T1000 (cell line): ENCODE measurements around the gene KCNH6.
A peak's percentile ranks its signal among the peaks of the same experiment; 100 is the strongest.

Experiments
- DNase-seq: peaks from one replicate; lab custom pipeline; 2025; ENCODE audit warnings: mixed read lengths; lab: John Stamatoyannopoulos, UW

The KCNH6 gene

GRCh38 chr17:63534816-63535455 is 11.8 kb downstream of the KCNH6 start:
- DNase-seq: no peak

GRCh38 chr17:63535640-63536039 is 12.5 kb downstream of the KCNH6 start:
- no peak for DNase-seq

GRCh38 chr17:63537001-63537400 is 13.8 kb downstream of the KCNH6 start:
- peak; percentile 66 for DNase-seq

DNA sequence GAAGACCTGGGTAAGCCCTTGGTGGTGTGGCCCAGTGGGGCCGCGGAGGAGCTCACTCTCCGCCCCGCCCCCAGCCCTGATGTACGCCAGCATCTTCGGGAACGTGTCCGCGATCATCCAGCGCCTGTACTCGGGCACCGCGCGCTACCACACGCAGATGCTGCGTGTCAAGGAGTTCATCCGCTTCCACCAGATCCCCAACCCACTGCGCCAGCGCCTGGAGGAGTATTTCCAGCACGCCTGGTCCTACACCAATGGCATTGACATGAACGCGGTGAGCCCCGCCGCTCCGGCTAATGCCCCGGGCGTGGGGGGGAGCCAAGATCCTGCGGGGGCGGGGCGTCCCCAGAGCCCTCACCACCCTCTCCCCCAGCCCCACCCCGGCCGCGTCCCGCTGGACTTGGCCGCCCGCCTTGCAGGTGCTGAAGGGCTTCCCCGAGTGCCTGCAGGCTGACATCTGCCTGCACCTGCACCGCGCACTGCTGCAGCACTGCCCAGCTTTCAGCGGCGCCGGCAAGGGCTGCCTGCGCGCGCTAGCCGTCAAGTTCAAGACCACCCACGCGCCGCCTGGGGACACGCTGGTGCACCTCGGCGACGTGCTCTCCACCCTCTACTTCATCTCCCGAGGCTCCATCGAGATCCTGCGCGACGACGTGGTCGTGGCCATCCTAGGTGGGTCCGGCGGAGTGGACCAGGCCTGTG is 15.0 kb downstream of the KCNH6 start:
- DNase-seq: no peak

- DNase-seq: no peak
These were observed 15.8 kb downstream of the KCNH6 start for GRCh38 chr17:63538693-63539595.

GRCh38 chr17:63540590-63540989 is 17.4 kb downstream of the KCNH6 start:
- no peak for DNase-seq

DNA sequence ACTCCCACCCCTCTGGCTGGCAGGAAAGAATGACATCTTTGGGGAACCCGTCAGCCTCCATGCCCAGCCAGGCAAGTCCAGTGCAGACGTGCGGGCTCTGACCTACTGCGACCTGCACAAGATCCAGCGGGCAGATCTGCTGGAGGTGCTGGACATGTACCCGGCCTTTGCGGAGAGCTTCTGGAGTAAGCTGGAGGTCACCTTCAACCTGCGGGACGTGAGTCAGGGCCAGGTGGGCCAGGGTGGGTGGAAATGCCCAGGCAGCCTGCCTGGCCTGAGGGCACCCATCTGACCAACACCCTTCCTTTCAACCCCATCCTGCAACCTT is 19.0 kb downstream of the KCNH6 start:
- no peak for DNase-seq

DNA sequence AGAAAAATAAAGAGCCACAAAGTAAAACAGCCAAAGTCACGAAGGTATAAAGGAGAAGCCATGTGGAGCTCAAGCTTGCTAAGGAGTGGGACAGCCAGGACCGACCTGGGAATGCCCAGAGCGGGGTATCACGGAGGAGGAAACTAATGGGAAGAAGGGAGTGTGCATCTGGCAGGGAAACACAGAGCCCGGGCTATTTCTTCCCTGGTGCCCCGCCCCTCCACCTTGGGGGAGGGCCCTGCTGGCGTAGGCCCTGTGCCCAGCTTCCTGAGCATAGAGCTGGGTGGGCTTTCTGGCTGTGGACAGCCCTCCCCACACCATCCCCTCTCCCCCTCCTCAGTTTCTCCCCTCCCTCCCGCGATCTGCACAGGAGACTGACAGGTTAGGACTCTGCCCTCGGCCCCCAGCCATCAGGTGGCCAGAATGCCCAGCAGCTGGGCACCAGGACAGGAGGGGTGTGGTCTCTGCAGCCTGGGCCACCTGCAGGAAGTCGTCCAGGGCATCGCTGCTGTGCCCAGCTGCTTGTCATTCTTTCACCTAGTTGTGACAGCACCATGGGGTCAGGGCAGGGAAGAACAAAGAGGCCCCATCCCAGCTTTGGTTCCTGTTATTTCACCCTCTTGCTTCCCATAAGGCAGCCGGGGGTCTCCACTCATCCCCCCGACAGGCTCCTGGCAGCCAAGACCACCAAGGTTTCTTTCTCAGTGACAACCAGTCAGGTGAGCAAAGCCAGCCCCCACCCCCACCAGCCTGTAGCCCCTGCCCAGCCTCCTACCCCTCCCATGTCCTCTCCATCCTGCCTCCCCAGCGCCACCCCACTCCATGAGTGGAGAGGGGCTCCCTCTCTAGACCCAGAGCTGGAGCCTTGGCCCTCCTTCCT is 20.0 kb downstream of the KCNH6 start:
- DNase-seq: no peak

GRCh38 chr17:63543822-63544420 is 20.8 kb downstream of the KCNH6 start:
- DNase-seq: no peak

GRCh38 chr17:63544467-63545301 is 21.5 kb downstream of the KCNH6 start:
- DNase-seq: no peak

- DNase-seq: no peak
These were observed 23.3 kb downstream of the KCNH6 start for GRCh38 chr17:63546308-63547082.

DNA sequence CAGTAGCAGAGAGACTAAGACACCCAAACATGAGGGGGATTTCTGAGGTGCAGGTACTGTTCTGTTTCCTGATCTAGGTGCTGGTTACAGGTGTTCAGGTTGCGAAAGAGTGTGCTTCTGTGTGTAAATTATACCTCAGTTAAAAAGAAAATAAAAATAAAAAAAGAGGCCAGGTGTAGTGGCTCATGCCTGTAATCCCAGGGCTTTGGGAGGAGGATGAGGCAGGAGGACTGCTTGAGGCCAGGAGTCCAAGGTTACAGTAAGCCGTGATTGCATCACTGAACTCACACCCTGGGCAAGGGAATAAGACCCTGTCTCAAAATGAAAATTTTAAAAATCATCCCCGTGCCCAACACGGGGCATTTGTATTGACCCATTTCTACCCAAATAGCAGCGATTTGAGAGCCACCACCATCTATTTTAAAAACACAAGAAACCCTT is 23.9 kb downstream of the KCNH6 start:
- no peak for DNase-seq

DNA sequence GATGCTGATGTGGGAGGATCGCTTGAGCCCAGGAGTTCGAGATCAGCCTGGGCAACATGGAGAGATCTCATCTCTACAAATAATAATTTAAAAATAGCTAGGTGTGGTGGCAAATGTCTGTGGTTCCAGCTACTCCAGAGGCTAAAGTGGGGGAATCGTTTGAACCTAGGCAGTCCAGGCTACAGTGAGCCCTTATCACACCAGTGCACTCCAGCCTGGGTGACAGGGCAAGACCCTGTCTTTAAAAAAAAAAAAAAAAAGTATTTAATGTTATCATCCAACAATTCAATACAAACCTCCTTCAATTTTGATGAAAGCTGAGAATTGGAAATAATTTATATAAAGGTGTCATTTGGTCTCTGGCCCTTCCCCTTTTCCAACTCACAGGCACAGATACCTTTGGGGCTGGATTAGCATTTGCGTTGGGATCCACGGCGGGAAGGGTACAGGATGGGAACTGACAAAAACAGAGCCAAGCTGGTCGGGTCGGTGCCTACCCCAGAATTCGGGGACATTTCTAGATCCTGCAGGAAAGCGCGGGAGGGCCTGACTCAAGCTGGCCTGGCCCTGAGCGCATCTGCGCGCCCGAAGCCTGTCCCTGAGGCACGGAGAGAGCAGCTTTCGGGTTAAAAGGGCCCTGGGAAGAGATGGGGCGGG is 26.3 kb downstream of the KCNH6 start:
- no peak for DNase-seq

DNA sequence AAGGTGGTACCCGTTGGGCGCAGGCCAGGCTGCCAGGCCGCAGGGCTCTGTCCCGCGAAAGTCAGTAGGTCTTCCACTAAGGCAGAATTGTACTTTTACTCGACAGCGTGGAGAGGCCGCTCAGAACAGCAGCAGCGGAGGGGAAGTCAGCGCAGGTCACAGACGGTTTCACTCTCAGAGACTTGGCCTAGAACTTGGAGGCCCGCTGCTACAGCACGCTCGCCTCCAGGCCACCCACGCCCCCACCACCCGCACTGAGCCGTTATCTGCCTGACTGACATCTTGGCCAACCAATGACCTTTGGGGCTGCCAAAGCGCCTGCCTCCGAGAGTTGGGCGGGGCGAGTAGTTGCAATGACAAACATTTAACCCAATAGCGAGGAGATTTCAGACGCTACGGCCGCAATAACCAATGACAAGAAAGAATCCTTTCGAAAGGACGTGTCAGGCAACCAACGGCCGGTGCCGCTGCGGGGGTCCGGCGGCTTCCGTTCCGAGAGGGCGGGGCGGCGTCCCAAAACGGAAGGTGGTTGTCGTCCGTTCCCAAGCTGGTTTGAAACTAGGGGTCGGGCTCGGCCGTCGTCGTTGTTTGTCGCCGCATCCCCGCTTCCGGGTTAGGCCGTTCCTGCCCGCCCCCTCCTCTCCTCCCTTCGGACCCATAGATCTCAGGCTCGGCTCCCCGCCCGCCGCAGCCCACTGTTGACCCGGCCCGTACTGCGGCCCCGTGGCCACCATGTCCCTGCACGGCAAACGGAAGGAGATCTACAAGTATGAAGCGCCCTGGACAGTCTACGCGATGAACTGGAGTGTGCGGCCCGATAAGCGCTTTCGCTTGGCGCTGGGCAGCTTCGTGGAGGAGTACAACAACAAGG is 27.0 kb downstream of the KCNH6 start, which contains the start of gene DCAF7:
TSS of gene DCAF7 (plus strand) at position 532 of the 871 bp plus-strand sequence. CDS start at position 733, 201 bp downstream.
- DNase-seq: peak; percentile 100

DNA sequence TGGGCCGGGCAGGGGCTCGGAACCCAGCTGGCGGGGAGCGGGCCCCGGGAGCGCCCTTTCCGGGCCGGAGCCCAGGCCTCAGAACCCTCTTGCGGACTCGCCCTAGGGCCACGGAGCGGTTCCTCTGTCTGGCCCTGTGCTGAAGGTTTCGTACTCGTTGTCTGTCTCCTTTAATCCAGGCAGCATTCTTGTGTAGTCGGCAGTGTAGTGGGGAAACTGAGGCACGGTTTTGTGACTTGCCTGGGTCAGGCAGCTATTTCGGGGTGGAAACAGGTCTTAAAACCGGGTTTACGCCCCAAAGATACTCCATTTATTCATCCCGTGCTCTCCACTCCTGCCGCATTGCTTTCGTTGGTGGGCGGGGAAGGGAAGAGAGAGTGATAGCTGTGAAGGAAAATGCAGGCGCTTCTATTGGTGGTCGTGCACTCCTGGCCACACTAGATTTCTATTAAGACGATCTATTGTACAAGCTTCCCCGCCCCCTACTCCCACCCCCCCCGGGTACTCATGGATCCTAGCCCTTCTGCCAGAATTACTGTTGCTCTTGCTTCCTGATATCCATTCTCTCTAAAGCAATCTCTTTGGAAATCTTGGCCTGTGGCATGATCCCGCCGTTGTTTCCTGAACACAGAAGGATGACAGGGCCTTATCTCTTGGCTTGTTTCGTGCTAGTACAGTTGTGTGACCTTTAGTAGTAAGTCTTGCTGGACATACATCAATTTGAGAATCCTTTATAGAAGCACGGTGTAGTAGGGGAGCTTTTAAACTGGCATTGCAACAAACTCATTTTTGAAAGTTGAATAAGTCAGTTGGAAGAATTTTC is 27.9 kb downstream of the KCNH6 start:
- no peak for DNase-seq

- no peak for DNase-seq
These were observed 29.1 kb downstream of the KCNH6 start for GRCh38 chr17:63552211-63552610.

DNA sequence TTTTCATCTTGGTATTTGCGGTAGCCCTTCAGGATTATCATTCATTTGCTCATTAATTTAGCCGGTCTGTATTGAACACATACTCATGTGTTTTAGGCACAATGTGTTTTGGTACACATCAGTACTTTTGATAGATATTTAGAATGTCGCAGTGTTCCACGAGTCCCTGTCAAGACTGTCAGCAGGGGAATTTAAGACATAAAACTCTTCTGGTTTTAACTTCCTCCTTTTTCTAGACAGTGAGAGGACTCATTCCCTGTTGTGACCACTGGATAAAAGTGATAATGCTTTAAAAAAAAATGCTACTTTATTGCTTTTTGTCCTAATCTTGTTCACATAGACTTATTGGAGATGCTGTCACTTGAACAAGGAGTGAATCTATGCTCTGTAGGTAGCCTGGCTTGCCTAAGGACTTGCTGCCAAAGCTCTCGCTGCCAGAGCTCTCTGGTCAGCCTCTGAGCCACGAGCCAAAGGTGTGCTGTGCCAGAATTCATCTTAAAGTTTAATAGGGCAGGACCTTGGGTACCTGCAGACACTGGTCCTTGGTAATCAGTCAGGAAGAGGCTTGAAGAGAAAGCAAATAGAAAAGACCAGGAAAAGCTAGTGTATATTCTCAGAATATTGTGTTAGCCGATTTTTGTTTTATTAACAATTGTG is 32.5 kb downstream of the KCNH6 start:
- no peak for DNase-seq
